ENCODE results near the gene URM1.

URM1 gene

GRCh38 chr9:128435611-128436010, 64.4 kb downstream of the URM1 start:
- DNase-seq, result no peak

- DNase-seq, result peak; percentile 47
Measured at GRCh38 chr9:128438343-128439109, 67.4 kb downstream of the URM1 start.

GRCh38 chr9:128439273-128439672, 68.1 kb downstream of the URM1 start:
- no peak for DNase-seq
